HG03432 (cell line): ENCODE results near the gene ADAMTS8.

Source experiments
- ATAC-seq: cut with Tn5 transposase; IDR thresholded peaks from one replicate; pipeline ENCODE4 v1.9.1; 2021; ENCODE audit warnings: mild to moderate bottlenecking, moderate library complexity; ENCODE audit not compliant: unreplicated experiment

Gene ADAMTS8, protein sequence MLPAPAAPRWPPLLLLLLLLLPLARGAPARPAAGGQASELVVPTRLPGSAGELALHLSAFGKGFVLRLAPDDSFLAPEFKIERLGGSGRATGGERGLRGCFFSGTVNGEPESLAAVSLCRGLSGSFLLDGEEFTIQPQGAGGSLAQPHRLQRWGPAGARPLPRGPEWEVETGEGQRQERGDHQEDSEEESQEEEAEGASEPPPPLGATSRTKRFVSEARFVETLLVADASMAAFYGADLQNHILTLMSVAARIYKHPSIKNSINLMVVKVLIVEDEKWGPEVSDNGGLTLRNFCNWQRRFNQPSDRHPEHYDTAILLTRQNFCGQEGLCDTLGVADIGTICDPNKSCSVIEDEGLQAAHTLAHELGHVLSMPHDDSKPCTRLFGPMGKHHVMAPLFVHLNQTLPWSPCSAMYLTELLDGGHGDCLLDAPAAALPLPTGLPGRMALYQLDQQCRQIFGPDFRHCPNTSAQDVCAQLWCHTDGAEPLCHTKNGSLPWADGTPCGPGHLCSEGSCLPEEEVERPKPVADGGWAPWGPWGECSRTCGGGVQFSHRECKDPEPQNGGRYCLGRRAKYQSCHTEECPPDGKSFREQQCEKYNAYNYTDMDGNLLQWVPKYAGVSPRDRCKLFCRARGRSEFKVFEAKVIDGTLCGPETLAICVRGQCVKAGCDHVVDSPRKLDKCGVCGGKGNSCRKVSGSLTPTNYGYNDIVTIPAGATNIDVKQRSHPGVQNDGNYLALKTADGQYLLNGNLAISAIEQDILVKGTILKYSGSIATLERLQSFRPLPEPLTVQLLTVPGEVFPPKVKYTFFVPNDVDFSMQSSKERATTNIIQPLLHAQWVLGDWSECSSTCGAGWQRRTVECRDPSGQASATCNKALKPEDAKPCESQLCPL

DNA sequence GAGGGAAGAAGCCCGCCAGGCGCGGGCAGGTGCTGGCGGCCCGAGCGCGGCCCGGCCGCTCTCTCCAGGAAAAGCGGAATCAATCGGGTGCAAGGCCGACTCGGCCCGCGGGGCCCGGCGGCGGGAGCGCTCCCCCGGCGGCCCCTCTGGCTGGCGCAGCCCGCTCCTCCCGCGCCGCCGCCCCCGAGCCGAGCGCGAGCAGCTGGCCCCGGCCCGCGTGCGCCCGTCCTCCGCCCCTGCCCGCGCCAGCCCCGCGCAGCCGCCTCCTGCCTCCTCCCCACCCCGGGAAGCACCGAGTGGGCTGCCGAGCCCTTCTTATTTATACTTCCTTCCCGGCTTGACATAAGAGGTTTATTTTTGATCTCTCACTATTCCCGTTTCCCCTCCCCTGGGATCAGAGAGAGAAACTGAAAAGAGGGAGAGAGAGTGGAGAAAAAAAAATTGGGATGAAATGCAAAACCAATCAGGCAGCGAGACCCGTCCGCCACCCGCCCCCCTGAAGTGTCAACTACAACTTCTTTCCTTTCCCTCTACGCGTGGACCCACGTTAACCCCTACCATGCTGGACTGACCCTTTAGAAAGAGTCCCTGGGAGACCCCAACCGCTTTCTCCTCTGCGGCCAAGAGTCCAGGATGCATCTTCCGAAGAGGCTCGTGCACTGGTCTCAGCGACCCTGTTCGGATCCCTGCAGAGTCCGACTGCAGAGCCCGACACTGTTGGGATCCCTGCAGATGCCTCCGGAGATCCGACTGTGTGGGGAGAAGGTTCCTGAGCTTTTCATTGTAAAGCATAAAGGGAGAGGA, at the start of gene ADAMTS8:
Gene ADAMTS8, minus strand, starts transcription at position 294 of the 804 bp plus-strand sequence. CDS start 323 bp downstream, outside the sequence.
- no peak for ATAC-seq

DNA sequence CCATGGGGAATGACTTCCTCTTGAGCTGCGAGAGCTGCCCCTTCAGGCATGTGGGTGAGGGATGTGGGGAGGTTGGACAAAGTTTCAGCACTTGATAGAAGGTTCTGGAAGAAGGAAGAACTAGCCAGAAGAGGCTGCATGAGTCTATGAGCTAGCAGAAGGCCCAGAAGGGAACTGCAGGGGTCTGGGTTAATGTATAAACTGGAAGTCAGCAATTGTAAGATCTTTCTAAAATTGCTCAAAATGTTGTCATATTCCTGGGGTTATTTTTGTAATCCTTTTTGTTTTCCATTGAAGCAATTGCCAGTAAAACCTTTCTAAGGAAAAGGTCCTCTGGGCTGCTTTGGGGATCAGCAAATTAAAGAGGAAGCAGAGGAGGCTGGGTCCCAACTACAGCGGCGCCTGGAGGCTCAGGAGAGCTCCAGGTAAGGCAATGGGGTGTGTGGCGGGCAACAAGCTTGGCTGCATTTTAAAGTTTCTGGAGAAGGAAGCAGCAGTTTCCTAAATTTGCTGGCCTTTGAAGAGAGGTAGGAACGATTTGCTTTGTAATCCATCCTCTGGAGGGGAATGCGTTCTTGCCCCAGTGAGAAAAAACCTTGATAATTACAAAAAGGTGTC, 49.3 kb upstream of the ADAMTS8 start:
- no peak for ATAC-seq

DNA sequence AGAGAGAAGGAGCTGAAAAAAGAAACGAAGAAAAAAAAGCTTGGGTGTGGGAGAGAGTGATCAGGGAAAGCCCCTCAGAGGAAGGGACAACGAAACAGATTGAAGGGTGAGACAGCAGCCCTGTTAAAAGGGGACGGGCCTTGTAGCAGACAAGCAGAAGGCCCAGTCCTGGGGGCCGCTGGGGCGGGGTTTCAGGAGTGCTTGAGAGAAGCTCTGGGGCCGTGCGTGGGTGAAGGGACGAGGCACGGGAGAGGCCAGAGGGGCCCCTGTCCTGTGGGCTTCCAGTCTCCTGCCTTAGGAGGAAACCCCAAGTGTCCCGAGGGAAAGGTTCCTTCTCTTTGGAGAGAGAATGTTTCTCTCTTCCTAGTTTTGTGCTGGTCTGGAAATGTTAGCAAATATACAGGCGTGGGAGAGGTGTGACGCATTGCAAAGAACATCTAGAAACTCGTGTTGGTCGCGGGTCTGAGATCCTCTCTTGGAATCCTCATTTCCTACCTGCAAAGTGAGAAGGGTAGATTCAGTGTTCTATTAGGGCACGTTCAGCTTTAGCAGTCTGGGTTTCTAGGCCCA, 48.6 kb upstream of the ADAMTS8 start:
- ATAC-seq: no peak

DNA sequence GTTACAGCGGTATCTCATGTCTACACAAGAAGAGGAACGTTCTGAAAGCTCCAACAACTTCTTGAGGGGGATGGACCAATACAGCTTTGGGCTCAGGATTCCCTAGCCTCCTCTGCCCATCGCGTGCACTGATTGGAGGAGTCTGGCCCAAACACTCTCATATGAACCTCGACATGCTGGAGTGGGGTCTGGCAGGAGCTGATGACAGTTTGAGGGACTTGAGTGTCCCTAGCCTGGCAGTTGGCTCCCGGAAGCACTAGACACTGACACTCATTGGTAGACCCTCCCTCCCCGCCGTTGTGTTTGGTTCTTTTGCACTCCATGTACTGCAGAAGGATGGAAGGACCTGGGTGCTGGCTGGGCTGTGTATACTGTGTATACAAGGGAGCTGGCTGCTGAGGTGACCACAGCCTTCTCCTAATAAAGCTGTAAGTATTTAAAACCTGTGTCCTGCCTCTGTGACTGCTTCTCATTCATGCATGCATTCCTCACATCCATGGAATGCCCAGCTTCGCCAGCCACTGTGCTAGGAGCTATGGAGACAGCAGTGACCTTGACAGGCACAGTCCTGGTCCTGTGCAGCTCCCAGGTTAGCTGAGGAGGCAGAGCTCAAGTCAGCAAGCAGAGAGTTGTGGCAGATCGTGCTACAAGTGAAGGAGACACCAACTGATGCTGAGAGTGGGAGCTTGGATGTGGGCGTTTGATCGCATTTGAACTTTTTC, 48.0 kb upstream of the ADAMTS8 start:
- no peak for ATAC-seq

DNA sequence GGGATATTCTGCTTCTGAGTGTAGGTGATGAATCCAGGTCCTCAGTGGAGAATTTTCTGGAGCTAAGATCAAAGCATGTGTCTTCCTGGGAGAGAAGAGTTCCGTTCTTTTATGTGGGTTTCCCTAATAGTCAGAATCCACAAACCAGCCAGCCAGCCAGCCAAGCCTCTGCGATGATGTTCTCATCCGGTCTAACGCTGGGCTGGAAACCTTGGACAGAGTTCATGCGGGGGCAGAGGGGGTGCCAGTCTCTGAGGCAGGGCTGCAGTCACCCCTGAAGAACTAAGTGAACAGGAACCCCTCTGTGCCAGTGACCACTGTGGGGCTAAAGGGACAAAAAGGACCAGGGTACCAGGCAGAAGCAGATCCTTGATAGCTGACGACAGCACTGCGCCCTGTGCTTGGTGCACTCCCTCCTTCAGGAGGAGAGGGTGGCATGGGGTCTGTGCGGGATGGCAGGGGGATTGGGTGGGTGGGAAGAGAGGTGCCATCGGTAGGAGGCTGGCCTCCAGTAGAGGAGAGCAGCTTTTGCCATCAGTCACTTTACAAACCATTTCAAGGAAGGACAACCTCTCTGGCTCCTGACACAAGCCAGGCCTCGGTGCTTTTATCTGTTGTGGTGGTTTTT, 47.1 kb upstream of the ADAMTS8 start:
- no peak for ATAC-seq

DNA sequence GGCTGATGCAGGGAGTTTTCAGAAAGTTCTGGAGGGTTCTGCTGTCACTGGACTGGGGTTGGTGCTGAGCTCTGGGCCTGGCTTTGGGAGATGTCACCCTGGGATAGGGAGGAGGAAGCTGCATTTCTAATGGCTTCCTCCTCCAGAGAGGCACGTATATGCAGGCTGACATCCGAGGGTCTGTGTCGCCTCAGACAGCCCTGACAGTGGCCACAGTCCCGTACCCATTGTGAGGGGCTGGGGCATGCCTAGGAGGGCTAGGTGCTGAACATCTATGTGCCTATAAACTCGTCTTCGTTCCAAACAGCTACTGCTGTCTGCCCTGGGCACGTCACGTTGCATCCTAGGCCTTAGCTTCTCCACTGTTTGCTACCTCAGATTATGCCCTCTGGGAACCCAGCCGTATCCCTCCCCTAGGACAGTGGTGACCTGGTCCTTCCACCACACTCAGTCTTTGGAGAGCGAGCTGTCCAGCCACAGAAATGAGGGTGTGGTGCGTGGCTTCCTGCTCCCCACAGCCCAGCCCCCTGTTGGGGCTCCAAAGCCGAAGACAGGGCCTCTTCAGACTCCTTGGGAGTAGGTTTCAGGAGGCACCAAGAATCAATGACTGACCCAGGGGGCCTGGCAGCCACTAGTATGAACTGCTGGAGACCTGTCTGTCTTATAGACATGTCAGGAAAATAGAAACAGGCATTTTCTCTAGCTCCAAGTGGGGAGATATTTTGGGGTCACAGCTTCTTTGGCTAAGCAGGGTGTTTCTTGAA, 46.4 kb upstream of the ADAMTS8 start:
- no peak for ATAC-seq

DNA sequence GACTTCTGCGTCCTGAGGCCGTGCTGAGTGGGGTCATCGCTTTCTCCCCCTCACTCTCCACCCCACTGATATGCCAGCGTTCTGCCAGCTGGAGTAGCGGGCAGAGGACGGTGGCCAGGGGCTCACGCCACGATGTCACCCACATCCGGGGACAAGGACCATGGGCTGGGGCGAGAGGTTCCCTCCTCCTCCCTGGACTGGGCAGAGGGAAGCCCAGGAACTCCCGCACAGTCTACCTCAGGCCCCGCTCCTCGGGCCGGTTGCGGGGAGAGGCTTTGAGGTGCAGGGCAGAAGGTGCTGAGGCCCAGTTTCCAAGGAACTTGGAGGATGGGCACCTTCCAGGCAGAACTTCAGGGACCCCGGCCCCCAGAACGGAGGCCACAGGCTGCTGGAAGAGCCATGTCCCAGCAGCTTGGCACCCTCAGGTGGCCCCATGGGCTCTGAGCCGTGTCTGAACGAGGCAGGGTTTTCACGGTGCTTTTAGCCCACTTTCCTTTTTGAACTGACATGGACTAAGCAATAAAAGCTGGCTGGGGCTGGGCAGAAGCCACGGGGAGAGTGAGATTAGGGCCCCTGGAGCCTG, 45.5 kb upstream of the ADAMTS8 start:
- ATAC-seq: no peak

DNA sequence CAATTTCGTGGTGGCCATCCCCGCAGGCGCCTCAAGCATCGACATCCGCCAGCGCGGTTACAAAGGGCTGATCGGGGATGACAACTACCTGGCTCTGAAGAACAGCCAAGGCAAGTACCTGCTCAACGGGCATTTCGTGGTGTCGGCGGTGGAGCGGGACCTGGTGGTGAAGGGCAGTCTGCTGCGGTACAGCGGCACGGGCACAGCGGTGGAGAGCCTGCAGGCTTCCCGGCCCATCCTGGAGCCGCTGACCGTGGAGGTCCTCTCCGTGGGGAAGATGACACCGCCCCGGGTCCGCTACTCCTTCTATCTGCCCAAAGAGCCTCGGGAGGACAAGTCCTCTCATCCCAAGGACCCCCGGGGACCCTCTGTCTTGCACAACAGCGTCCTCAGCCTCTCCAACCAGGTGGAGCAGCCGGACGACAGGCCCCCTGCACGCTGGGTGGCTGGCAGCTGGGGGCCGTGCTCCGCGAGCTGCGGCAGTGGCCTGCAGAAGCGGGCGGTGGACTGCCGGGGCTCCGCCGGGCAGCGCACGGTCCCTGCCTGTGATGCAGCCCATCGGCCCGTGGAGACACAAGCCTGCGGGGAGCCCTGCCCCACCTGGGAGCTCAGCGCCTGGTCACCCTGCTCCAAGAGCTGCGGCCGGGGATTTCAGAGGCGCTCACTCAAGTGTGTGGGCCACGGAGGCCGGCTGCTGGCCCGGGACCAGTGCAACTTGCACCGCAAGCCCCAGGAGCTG, 44.8 kb upstream of the ADAMTS8 start:
- no peak for ATAC-seq

DNA sequence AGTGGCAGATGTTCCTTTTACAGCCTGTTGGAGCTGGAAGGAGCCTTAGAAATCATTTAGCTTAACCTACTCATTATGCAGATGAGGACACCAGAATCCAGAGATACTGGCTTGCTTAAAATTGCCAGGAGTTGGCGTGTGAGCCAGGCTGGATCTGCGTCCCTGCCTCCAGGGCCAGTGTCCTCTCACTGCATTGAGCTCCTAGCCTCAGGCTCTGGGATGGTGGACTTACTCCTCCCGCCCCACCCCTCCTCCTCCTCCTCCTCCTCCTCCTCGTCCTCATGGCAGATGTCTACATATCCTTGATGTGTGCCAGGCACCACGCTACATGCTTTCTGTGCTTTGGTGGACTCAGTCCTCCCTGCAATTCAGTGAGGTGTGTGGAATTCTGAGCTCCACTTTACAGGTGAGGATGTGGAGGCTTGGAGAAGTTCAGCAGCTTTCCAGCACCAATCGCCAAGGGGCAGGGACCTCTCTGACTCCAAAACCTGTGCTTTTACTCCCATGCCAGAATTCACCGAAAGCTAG, 44.1 kb upstream of the ADAMTS8 start:
- no peak for ATAC-seq

DNA sequence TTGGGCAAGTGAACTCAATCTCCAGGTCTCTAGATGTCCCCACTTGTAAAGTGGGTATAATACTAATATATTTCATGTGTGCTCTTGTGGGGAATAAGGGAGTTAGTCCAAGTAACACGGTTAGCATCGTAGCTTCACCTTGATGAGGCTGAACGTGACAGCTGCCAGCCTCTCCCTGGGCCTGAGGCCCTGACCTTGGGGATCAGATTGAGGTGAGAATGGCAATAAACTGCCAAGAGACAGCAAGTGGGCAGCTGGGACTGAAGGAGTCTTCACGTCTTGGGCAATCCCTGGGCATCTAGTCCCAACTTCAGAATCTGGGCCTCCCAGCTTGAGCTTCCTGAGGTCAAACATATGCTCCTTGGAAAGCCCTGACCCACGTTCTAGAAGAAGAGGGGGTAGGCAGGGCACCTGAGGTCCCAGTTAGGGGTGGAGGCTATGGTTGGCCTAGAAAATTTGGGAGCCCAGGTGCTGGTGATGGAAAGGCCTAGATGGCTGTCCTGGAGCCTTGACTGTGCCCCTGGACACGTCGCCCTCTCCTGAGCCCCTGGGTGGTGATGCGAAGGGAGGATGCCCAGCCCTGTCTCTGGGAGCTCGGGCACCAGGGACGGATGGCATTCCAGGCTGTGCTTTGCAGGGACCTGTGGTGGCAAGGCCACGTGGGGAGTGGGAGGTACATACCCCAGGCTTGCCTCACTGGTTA, 43.5 kb upstream of the ADAMTS8 start:
- ATAC-seq: no peak

DNA sequence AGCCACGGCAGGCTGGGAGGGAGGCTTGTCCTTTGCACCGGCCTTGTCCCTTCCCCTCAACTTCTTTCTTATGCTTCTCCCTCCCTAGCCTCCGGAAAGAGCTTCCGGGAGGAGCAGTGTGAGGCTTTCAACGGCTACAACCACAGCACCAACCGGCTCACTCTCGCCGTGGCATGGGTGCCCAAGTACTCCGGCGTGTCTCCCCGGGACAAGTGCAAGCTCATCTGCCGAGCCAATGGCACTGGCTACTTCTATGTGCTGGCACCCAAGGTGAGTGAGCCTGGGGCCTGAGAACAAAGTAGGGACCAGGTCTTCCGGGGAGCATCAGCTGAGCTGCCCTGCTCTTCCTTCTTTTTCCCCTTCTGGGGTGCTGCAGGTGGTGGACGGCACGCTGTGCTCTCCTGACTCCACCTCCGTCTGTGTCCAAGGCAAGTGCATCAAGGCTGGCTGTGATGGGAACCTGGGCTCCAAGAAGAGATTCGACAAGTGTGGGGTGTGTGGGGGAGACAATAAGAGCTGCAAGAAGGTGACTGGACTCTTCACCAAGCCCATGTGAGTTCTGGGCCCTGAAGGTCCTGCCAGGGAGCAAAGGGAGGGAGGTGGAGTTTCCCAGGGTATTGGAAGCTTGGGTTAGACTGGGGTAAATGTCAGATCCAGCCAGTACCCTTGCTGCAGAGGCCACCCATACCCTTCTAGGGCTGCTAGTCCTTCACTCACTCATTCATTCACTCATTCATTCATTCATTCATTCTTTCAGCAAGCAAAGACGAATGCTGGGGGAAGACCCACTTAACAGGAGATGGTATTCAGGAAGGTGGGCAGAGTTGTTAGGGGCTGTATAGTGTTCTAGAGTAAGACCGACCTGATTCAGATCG, 42.7 kb upstream of the ADAMTS8 start:
- ATAC-seq: no peak

DNA sequence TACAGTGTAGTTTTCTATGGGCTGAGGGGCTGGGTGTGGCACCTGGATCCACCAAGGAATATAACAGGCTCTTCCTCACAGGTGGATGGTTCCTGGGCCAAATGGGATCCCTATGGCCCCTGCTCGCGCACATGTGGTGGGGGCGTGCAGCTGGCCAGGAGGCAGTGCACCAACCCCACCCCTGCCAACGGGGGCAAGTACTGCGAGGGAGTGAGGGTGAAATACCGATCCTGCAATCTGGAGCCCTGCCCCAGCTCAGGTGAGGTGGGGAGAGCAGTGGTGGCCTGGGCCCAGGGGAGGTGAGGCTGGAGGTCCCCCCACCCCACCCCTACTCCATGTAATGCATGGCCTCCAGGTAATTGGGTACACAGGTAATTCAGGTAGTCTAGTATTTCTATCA, 40.8 kb upstream of the ADAMTS8 start:
- ATAC-seq: no peak

DNA sequence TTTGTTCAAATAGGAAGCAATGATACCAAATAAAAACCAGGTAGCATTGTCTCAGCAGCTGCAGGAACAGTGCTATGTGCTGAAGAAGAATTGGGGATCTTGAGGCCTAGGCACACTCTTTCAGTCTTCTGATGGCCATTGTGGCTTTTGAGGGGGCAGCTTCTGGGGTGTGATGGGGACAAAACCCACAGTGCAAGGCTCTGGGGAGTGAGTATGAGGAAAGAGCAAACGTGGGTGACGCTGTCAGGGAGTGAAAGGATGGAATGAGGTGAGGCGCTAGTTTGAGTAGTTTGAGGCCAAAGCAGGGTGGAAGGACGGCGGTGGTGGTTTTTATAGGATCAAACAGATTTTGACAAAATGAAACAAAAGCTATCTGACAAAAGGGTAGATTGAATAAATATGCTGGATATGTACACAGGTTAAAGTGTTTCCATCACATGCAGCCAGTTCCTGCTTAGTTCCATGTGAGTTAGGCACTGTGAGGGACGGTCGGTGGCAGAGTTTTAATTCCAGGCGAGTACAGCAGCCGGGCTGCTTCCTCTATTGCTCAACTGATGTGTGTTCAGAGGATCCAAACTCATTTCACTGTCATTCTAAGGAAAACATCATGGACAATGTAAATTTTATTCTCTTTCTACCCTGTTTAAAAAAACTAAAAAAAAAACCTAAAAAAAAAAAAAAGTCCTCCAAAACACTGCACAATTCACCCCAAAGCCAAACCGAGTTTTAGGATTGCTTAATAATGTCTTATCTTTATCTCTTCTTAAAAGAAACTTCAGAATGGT, 38.9 kb upstream of the ADAMTS8 start:
- ATAC-seq: no peak

DNA sequence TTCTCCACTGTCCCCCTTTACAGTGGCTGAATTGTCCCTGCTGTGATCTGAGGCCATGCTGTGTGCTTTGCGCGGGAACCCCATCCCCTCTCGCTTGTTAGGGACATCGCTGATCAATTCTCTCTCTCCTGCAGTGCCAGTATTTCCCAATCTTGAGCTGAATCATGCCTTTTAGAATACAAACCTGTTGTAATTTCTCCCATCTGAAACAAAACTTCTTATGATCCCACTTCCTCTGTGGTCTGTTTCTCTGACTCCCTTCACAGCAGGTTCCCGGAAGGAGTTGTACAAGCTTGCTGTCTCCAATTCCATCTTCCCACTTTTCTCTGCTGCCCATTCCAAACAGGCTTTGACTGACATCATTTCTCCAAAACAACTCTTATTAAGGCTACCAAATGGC, 36.9 kb upstream of the ADAMTS8 start:
- no peak for ATAC-seq

DNA sequence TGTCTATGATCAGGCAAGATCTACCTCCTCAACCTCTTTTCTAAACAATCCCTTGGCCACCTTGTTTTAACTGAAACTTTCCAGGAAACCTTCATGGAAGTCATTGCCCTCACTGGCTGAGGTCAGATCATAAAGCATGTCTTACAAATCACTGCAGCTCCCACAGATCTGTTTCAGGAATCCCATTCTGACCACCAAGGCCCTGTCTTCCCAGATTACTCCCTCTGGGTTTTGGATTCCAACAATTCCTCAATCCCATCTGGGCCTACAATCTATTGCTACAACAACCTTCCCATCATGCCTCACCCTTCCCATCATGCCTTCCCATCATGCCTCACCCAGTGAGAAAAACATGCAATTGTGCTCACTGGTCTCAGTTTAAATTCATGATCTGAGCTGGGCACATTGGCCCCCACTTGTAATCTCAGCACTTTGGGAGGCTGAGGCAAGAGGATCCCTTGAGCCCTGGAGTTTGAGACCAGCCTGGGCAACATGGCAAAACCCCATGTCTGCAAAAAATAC, 35.9 kb upstream of the ADAMTS8 start:
- ATAC-seq: no peak
